Kidney (tissue), 14 donors: Measurements from ENCODE around the gene DIS3. TPM values are rescaled to one million over a fixed set of nuclear protein-coding genes. Genes with fewer than 3 reads are reported as not detected.
"Not testable (repeated sequence)": the region's sequence is repeated elsewhere in the genome, so short reads cannot be mapped to it uniquely, and the experiment has no call there.

Experiments used
- DNase-seq, 5 donors: peaks; one replicate each; pipeline ENCODE4 v3.0.0-alpha.2; 2013 to 2020
- FAIRE-seq: peaks from 2 replicates; lab custom pipeline; 2012; peaks lifted over from hg19 to GRCh38; lab: Jason Lieb, UNC
- H3K27ac ChIP-seq, 2 donors: one replicate each; pipeline ENCODE4 v1.7.0; 2013; ENCODE audit warnings: low read depth in 2 of 2, low read length in 2 of 2, inconsistent platforms in 1 of 2
- H3K27me3 ChIP-seq: one replicate; pipeline ENCODE4 v1.7.1; 2013; ENCODE audit warnings: low read length, inconsistent platforms; ENCODE audit not compliant: control insufficient read depth, insufficient read depth
- H3K36me3 ChIP-seq, 3 donors: one replicate each; pipeline versions ENCODE4 v1.7.0 to v1.7.1; 2013; ENCODE audit warnings: low read length in 3 of 3, control low read depth in 1 of 3, inconsistent platforms in 1 of 3; ENCODE audit not compliant: insufficient read depth in 3 of 3, control insufficient read depth in 2 of 3
- H3K4me1 ChIP-seq, 3 donors: one replicate each; pipeline versions ENCODE4 v1.7.0 to v1.7.1; 2013; ENCODE audit warnings: low read length in 3 of 3, inconsistent platforms in 1 of 3, low read depth in 1 of 3; ENCODE audit not compliant: control insufficient read depth in 2 of 3, insufficient read depth in 2 of 3
- H3K4me3 ChIP-seq, 3 donors: one replicate each; pipeline versions ENCODE4 v1.7.0 to v1.8.1; 2013; ENCODE audit warnings: low read length in 3 of 3, control low read depth in 1 of 3, inconsistent platforms in 1 of 3
- H3K9ac ChIP-seq, 3 donors: one replicate each; pipeline versions ENCODE4 v1.7.0 to v1.7.1; 2013; ENCODE audit warnings: low read length in 3 of 3, control low read depth in 1 of 3, inconsistent platforms in 1 of 3
- H3K9me3 ChIP-seq, 3 donors: one replicate each; pipeline versions ENCODE4 v1.7.0 to v1.7.1; 2013; ENCODE audit warnings: low read length in 3 of 3, control low read depth in 1 of 3, inconsistent platforms in 1 of 3; ENCODE audit not compliant: control insufficient read depth in 2 of 3, insufficient read depth in 1 of 3
- intact Hi-C: fragments of 100-400 bp; cut with DNase I; formaldehyde crosslinking; loops from one replicate; pipeline ENCODE4 v1.11.1; 2022
- polyA plus RNA-seq: library from polyadenylated mRNA; stranded (reverse); fragments of 350-450 nt; fragmentation: Illumina TruSeq; extraction: RNeasy Lipid Tissue Mini Kit (QIAGEN cat#74804); gene quantifications from one replicate; pipeline ENCODE4 v1.2.3, GENCODE V29; 2014; ENCODE audit warnings: low read depth, low replicate concordance; ENCODE audit not compliant: insufficient read depth
- total RNA-seq: library from RNA; stranded (reverse); fragmentation: NEBNext Ultra II Directional; extraction: Animal tissue kit (Norgen Biotek cat#: 25700); gene quantifications from one replicate; pipeline ENCODE4 v1.2.1, GENCODE V29; 2021
- TF ChIP-seq, protein P1 (sequence below): IDR thresholded peaks from 3 replicates; pipeline ENCODE4 v1.5.1; 2012; ENCODE audit warnings: mild to moderate bottlenecking, moderate library complexity, borderline replicate concordance; ENCODE audit not compliant: insufficient read depth; ENCODE audit errors: extremely low read depth
- donor health status: control.
- donor health status: control.
- donor health status: control.
- donor health status: control.
- donor health status: control.
- donor health status: DM: yes; HTN: yes; CAD: no.
- donor health status: Normal renal cell carcinoma (clear cell type).

DIS3 gene
- total and polyA plus RNA-seq, 2 donors from 2014 or later: 7.5 to 29.8 TPM

DNA sequence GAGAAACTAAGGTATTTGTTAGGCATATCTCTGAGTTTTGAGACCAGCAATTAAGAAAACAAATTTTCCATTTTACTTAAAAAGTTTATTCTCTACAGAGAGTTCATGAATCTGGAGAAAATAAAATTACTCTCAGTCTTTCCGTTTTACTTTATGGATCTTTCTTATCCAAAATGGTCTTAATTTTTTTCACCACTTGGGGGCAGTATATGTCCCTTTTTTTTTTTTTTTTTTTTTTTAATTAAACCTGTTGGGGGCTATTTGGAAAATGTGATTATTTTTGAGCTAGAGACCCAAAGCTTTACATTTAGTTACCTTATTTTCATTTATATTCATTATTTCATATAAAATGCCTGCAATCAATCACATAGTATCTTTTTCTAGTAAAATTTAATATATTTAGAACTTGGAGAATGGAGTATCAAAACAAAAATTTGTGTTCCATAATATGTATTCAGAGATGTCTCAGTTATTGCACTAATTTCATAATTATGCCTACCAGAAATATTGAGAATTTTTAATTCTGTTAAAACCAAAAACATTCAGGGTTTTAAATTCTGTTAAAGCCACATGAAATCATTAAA is 27.3 kb upstream of the DIS3 start:
- no peaks in the 10 kb centered on the region for H3K27me3 ChIP-seq
- no peaks in the 10 kb centered on the region for H3K4me1 ChIP-seq
- H3K9me3 ChIP-seq: no peaks in the 10 kb centered on the region
- DNase-seq (peak in 2 of 5 donors; percentile 4 to 33), FAIRE-seq (peak; percentile 80)
- no peak overlapping the region for H3K4me3 ChIP-seq
- peaks cover 0 to 4% (median 0%) of the 10 kb centered on the region in 3 donors for H3K36me3 ChIP-seq
- no peak overlapping the region for H3K27ac ChIP-seq
- no peak overlapping the region for H3K9ac ChIP-seq
- intact Hi-C loops: no loop called here
- TF ChIP-seq, protein P1, sequence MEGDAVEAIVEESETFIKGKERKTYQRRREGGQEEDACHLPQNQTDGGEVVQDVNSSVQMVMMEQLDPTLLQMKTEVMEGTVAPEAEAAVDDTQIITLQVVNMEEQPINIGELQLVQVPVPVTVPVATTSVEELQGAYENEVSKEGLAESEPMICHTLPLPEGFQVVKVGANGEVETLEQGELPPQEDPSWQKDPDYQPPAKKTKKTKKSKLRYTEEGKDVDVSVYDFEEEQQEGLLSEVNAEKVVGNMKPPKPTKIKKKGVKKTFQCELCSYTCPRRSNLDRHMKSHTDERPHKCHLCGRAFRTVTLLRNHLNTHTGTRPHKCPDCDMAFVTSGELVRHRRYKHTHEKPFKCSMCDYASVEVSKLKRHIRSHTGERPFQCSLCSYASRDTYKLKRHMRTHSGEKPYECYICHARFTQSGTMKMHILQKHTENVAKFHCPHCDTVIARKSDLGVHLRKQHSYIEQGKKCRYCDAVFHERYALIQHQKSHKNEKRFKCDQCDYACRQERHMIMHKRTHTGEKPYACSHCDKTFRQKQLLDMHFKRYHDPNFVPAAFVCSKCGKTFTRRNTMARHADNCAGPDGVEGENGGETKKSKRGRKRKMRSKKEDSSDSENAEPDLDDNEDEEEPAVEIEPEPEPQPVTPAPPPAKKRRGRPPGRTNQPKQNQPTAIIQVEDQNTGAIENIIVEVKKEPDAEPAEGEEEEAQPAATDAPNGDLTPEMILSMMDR: peak; percentile 33

GRCh38 chr13:72806514-72806913 is 24.8 kb upstream of the DIS3 start:
- H3K9ac ChIP-seq, H3K9me3 ChIP-seq, DNase-seq, intact Hi-C loops, H3K27ac ChIP-seq, H3K27me3 ChIP-seq, H3K4me3 ChIP-seq, H3K36me3 ChIP-seq, H3K4me1 ChIP-seq, FAIRE-seq: not testable (repeated sequence)

- H3K36me3 ChIP-seq: peaks cover 0 to 4% (median 2%) of the 10 kb centered on the region in 3 donors
- no peaks in the 10 kb centered on the region for H3K27me3 ChIP-seq
- H3K4me1 ChIP-seq: no peaks in the 10 kb centered on the region
- intact Hi-C loops: no loop called here
- TF ChIP-seq, protein P1: no peak
- H3K9ac ChIP-seq: no peak overlapping the region
- no peak overlapping the region for H3K4me3 ChIP-seq
- H3K27ac ChIP-seq: no peak overlapping the region
- no peak for FAIRE-seq
- H3K9me3 ChIP-seq: no peaks in the 10 kb centered on the region
- peak in 2 of 5 donors; percentile 14 to 23 for DNase-seq
Observed at GRCh38 chr13:72805676-72806346, 24.1 kb upstream of the DIS3 start.

DNA sequence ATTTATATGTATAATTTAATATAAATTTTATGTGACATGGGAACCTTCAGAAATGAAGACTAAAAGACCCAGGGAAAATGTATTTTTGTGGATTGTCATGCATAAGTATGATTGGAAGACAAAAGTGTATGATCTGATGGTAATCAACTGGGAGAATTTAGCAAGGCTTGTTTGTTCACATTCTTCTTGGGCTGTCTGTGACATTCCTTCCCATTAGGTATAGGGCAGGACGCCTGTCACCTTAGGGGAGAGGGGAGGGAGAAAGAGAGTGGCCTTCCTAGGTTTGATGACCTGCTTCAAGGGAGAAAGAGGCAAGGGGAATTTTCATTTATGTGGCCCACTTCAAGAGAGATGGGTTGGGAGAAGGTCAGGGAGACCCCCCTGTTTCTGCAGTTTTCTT is 22.6 kb upstream of the DIS3 start:
- H3K4me3 ChIP-seq: no peak overlapping the region
- TF ChIP-seq, protein P1: no peak
- H3K36me3 ChIP-seq: peaks cover 0 to 4% (median 3%) of the 10 kb centered on the region in 3 donors
- H3K9ac ChIP-seq: no peak overlapping the region
- no peaks in the 10 kb centered on the region for H3K27me3 ChIP-seq
- no peak for FAIRE-seq
- H3K4me1 ChIP-seq: no peaks in the 10 kb centered on the region
- DNase-seq: no peak
- H3K9me3 ChIP-seq: no peaks in the 10 kb centered on the region
- intact Hi-C loops: no loop called here
- H3K27ac ChIP-seq: no peak overlapping the region
